ENCODE results near the gene SLC38A2.

Gene SLC38A2

DNA sequence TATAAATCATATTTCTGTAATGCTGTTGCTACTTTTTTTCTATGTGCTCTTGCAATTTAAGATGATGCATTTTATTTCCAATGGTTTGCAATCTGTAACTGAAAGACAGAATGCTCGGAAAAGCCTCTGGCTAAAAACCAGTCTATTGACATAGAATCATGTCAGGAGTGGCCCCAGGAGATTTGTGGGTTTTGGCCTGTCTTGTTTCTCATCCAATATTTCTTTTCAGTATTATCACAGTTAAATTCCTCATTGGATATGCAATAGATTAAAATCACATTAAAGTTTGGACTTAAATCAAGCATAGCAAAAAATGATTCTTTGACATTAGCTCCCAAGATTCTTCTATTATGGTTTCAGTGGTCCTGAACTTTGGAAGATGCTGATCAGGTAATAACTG lies 19.1 kb upstream of the SLC38A2 start:
- DNase-seq: no peak

DNA sequence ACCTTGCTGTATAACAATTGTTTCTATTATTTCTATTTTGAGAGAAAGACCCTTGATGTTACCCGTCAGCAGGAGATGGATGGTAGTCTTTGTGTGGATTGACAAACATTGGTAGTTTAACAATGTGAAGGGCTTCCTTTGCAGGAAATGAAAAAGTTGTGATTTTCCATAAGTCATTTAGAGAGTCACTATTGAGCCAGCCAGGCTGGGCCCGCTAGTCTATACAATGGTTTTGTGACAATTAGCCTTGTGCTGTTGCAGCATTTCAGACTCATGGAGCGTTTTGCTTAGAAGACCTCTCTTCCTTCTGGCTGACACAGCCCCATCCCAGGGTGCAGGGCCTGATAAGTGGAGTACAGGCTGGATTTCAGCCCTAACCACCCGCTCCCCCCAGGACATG lies 18.3 kb upstream of the SLC38A2 start:
- no peak for DNase-seq

DNA sequence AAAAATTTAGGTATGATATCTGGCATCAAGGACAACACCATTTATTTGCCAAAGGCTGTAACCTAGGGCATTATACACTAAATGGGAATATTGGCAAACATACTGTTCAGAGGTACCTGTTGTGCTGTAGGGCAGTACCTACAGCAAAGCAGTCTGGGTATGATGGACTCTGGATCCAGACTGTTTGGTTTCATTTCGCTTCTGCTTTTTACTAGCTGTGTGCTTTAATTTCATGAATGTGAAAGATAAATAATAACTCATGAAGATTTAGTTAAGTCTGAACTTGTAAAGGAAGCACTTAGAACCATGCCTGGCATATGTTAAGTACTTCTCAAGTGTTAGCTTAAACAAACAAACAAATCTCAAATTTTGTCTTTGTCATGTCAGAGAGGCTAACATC lies 17.7 kb upstream of the SLC38A2 start:
- DNase-seq: no peak

DNA sequence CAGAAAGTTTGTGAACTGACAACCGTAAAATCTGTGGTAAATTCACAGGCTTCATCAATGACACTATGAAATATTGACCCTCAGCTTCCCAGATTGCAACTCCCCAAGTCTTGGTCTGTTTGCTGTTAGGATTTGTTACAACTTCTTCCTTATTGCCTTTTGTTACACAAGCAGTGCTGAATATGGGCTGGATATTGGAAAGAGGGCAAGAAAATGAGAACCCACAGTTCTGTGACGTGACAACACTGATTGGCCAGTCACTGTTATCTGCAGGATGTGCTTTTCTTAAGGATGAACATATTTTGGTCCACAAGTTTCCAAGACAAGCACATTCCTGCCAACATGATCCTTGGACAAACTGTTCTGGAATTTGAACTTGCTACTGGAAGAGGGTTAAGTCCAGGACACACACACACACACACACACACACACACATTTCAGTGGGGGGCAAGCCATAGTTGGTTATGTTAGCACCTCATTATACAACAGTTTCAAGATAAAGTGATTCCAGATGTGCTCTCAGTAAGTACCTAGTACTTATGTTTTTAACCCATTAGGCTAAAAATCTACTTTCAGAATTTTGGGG lies 16.6 kb upstream of the SLC38A2 start:
- DNase-seq: no peak

DNA sequence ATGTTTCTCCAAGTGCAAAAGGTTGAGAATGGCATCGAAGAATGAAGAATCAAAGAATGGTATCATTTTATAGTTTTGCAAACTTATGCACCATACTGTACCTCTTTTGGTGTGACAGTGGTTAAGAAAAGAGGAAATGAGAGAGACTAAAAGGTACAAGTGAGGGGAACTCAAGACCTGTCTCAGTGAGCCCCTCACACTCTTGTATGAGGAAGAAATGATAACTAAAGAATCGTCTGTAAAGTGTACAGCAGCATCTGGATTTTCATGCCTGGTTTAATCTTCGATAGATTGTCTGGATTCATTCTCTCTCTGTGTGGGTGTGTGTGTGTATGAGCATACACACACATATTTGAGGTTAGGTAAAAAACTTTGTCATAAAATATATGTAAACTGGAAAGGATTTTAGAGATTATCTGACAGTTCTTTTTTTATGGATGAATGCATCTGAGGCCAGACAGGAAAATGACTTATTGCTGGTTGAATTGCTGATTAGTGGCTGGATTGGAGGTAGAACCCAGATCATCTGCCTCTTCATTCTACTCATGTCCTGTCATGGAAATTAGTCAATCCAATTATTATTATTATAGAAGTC lies 16.0 kb upstream of the SLC38A2 start:
- peak; percentile 45 for DNase-seq

DNA sequence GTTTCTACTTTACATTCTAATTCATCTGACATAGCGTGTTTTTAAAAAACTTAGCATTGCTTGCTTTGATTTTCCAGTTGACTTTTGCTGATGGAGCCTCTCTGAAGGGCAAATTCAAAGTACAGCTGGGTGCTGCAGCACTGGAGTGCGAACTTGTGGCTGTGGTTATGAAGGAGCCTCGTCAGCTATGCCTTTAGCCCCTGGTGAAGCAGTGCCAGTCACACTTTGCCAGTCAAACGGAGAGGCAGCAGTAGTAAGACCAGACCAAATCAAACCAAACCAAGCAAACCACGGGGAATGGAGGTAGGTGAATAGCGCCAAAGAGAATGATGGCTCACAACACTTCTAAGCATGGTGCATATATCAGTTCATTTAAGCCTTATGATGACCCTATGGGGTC lies 15.1 kb upstream of the SLC38A2 start:
- DNase-seq: no peak

DNA sequence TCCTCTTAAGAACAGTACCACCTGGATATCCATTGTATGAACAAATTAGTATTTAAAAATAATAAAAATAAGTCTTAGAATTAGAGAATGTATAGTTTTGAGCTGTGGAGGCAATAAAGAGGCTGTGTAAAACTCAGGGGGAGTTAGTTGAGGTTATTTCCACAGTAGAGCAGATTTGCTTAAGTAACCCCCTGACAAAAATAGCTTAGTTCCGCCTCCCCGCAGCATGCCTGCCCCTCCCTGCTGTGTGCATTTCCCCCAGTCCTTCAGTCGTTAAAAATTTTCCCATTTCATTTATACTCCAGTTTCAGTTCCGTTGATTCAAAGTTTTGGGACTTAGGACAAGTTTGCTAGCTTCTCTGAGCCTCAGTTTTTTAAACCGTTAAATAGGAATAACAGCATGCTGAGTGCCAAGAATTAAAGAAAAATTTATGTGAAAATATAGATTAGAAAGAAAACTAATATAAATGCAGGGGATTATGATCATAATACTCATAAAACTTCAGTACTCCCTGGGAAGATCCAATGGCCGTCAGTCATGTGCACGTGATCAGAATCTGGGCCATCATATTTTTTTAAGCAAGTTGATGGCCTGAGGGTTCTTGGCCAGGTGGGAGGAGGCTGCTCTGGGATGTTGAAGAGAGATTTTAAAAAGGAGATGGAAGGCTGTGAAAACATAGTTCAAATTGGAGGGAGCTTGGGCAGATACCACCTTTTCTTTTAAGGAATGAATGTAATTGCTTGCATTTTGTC lies 14.5 kb upstream of the SLC38A2 start:
- DNase-seq: peak; percentile 63

DNA sequence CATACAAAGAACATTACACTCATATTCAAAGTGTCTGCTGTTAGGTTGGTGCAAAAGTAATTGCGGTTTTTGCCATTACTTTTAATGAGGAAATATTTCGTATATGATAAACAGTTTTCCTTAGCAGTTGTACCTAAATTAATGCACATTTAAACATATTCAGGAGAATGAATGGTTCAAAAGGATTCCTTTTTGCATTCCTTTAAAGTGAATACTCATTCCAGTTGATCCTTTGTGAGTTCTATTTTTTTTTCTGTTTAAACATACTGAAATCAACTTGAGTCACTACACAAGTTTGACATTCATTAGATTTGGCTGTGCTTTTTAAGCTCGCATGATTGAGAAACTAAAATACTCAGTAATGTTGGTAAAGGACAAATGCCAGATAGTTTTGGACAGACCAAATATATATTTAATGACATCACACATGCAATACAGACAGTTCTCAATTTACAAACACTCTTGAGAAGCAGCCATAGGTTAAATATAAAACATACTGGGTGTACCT lies 13.8 kb upstream of the SLC38A2 start:
- DNase-seq: no peak

DNA sequence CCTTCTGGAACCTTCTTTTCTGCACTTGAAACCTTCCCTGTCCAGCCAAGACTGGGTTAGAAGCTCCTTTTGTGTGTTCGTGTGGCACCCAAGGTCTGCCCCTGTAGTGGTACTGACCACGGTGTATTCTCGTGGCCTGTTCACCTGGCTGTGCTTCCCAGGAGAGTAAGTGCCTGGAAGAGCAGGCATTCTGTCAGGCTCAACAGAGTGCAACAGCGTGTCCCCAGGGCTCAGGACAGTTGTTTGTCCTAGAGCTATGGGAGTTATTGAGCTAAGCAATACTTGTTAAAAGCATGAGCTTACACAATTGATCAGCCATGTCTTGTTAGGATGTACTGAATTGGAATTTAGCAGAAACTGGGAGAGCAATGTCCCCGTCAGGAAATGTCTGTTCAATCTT lies 12.9 kb upstream of the SLC38A2 start:
- DNase-seq: no peak

DNA sequence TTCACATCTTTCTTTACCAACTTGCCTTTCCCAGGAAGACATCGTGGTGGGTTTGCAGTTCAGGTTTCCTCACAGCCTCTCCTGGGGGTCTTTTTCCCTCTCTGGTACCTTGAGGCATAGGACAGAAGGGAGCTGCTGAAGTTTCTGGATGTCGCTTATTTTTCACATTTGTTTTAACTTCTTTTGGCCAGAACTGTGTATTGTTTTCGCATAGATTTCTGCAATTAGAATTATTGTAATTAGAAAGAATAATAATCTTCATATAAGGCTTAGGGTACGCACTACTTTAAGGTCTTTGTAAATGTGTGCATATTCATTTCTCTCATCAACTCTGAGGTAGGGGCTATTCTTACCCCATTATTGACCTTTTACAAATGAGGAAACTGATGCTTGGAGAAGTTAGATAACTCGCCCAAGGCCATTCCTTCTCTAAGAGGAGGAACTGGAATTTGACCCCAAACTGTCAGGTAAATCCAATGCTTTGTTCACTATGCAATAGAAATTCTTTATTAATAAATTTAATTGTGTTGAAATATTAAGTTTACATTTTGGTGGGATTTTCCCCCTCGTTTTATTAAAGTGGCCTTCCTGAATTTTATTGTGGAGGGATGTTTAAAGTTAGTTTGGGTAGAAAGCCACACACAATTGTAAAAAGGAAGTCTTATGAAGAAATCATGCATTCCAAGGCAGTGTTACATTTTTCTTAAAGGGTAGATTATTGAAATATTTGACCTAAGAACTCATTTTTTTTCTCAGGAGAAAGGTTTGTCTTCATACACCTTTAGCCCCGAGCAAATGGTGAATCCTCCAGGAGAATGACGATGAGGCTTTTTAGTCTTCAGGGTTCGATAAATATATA lies 12.1 kb upstream of the SLC38A2 start:
- DNase-seq: no peak

DNA sequence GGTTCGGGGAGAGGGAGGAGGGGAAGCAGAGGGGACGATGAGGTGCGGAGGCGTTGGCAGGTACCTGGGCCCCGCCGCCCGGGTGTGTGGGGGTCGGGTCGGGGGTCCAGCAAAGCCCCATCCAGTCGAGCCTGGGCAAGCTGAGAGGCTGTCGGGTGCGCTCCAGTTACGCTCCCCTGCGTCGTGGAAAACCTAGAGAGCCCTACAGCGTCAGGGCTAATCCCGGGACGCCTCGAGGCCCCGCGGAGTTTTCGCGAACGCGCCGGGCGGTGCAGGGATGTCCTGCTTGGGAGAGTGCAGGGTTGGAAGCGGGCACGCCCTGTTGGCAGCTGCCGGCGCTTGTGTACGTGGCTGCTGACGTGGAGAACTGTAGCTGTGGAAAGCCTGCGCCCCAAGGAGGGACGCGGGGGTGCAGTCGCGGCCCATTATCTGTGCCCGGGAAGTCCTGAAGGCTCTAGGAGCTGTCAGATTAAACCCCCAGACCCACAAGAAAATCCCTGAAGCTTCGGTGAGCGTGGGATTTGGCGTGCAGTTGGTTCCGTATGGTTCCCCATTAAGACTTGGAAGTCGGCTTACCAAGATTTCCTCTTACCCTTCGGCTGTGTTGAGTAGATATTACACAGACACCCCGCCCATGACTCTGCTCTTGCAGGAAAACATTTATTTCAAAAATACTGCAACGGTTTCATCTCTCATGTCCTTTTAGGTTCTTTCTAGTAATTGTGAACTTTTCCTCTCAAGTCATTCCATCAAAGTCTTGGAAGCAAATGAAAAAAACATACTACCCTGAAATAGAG lies 11.3 kb upstream of the SLC38A2 start:
- peak; percentile 92 for DNase-seq

DNA sequence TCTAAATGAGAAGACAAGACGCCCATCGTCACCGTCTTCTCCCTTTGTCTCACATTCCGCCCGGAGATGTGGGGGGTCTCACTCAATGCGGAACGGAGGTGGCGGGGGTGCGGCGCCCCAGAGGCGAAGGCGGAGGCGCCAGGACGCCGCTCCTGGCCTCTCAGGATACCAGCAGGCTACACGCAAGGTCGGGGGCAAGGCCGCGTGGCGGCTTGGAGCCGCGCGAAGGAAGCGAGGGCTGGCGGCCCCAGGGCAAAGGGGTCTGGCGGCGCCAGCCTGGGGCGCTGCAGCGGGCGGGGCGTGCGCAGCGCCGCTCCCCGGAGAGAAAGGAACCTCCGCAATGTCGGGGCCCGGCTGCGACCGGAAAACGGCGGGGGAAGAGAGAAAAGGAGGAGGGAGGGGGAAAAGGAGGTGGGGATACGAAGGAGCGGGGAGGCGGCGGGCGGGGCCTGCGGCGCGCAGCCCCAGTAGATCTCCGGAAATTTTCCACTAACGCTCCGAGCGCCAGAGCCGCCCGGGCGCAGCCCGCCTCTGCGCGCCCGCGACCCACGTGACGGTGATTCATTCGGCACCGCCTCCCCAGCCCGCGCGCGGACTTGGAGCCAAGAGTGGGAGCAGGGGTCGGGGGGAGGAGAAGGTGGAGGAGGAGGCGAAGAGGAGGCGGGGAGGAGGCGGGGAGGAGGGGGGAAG lies 10.5 kb upstream of the SLC38A2 start:
- DNase-seq: peak; percentile 98

DNA sequence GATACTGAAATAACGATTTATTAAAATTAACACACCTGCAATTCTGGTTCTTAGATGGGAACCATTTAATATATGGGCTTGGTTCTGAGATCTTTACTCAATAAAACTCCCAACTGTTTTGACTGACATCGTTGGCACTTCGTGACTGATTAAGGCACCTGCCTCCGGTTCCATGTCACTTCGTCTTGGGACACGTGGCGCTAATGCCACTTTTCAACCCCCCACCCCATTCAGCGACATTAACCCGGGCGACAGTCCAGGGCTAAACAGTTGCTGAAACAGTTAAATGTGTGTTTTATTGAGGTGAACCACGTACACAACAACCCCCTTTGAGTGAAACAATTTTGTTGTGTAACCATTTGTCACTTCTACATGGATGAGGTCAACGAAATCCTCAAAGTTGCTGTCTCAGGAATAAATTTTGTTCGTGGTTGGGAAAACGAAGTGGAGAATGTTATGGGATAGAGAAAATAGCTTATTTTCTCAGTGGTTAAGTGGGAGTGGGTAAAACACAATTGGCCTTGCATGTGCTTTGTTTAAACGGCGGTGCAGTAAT lies 9.9 kb upstream of the SLC38A2 start:
- no peak for DNase-seq

DNA sequence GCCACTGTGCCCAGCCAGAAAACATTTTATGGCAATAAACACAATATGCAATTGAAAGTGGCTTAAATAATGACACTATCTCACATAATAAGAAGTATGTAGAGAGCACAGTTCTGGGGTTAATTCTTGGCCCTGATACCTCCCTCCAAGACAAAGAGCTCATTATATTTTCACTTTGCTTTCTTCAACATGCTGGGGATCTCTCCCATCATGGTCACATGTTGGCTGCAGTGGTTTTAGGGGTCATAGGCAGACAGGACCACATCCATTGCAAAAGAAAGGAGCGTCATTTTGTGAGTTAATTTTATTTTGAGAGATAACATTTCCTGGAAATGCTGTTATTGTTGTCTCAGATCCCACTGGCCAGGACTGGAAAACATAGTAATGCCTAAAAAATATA lies 8.3 kb upstream of the SLC38A2 start:
- no peak for DNase-seq

DNA sequence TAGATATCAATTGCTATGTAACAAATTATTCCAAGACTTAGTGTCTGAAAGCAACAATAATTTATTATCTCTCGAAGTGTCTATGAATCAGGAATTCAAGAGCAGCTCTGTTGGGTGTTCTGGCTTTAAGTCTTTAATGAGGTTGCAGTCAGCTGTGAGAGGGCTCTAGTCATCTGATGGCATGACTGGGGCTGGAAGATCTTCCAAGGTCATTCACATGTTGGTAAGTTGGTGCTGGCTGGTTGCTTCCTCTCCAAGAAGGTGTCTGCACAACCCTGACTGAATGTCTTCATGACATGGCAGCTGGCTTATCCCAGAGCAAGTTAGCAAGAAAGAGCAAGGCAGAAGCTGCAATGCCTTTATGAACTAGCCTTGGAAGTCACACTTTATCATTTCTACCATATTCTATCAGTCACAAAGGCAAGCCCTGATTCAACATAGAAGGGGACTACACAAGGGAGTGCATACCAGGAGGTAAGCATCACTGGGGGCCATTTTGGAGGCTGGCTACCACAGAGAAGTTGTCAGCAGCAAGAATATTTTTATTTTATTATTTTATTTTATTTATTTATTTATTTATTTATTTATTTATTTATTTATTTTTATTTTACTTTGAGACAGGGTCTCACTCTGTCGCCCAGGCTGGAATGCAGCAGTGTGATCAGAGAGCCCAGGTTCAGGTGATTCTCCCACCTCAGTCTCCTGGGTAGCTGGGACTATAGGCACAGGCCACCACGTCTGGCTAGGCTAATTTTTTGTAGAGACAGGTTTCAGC lies 7.6 kb upstream of the SLC38A2 start:
- no peak for DNase-seq

DNA sequence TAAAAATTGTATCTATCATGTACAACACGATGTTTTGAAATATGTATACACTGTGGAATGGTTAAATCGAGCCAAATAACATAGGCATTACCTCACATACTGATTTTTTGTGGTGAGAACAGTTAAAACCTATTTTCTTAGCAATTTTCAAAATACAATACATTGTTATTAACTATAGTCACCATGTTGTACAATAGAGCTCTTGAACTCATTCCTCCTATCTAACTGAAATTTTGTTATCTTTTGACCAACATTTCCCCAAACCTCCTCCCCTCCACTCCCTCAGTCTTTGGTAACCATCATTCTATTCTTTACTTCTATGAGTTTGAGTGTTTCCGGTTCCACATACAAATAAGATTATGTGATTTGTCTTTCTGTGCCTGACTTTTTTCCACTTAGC lies 6.8 kb upstream of the SLC38A2 start:
- DNase-seq: peak; percentile 78

DNA sequence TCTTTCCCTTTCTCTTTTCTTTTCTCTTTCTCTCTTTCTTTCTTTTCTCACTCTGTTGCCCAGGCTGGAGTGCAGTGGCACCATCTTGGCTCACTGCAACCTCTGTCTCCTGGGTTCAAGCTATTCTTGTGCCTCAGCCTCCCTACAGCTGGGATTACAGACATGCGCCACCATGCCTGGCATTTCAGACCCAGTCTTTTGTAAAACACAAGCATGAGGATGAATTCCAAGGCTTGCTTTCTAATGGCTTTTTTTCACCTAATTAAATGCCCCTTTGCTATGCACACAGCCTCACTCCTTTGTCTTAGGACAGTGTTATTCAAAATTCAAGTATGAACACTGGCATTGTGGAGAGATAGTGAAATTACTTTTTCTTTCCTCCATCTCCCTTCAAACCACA lies 6.0 kb upstream of the SLC38A2 start:
- DNase-seq: no peak

DNA sequence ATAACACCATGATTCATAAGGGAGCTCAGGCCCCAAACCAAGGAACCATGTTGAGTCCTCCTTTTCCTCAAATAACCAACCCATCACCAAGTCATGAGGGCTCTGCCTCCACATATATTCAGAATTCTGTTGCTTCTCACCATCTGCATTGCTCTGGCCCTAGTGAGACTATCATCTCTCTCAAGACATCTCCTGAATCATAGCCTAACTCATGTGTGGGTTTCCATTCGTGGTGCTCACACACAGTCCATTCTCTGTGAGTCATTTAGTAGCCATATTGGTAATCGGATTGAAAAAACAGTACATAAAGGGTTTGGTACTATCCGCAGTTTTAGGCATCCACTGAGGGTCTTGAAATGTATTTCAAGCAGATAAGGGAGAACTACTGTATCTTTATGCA lies 5.1 kb upstream of the SLC38A2 start:
- no peak for DNase-seq

DNA sequence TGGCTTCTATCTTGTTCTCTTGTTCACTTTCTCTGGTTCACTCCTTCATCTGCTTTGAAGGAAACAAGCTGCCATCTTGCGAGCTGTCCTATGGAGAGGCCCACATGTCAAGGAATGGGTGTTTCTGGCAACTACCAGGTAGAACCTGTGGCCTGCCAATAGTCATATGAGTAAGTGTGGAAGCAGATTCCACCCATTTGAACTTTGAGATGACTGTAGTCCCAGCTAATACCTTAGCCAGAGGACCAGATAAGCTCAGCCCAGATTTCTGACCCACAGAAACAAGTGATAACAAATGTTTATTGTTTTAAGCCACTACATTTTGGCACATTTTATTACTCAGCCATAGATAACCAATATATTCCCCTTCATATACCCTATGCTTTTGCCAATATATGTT lies 4.0 kb upstream of the SLC38A2 start:
- no peak for DNase-seq

DNA sequence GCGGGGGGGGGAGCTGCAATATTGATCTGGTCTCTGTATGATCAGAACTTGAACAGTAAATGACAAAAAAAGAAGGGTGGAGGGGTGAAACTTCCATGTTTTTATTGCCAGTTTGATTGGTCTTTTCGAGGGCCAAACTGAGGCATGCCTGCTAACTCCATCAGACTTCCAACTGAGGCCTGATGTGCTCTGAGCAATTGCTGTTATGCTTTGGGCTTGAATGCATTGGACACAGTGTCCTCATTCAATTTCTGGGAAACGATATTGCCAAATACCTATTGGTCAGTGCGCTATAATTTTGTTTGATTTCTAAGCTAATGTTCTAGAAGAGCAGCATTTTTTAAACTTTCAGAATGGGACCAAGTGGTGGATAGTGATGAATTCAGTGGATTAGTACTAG lies 2.1 kb upstream of the SLC38A2 start:
- no peak for DNase-seq

DNA sequence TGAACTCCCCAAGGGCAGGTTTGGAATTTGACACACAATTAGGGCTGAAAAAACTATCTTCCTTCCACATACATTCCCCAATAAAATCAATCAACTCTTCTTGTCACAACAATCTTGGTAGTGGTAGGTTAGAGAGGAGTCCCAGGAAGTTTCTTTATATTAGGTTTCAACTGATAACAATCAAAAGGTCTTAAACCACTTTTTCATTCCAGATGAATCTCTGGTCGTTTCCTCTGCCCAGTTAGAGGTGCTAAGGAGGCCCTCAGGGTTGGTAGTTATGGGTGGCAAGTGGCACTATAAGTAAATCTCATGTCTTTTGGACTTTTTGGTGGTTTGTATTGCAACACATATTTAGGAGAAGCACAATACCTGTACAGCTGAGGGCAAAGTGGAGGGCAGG lies 1.7 kb upstream of the SLC38A2 start:
- no peak for DNase-seq
